CD14-positive monocyte (primary cell): Measurements from ENCODE around the gene WARS2. TPM values are rescaled to one million over a fixed set of nuclear protein-coding genes. Genes with fewer than 3 reads are reported as not detected.

ENCODE experiments used
- DNase-seq, 3 donors: peaks; one replicate each; pipeline ENCODE4 v3.0.0-alpha.2; 2011 to 2022
- H2AFZ ChIP-seq: 2 replicates; pipeline ENCODE4 v1.6.0; 2012; ENCODE audit warnings: mild to moderate bottlenecking, low read depth, low read length, inconsistent platforms; ENCODE audit not compliant: insufficient read depth, poor library complexity, severe bottlenecking
- H3K27ac ChIP-seq, 2 donors: 1 replicate in 1 of 2; 2 replicates in 1 of 2; pipeline ENCODE4 v1.5.1; 2012 to 2013; ENCODE audit warnings: low read length in 2 of 2, control low read depth in 1 of 2, inconsistent platforms in 1 of 2, low read depth in 1 of 2, mild to moderate bottlenecking in 1 of 2
- H3K27me3 ChIP-seq, 2 donors: one replicate each; pipeline versions ENCODE4 v1.6.0 to v1.6.1; 2011 to 2013; ENCODE audit warnings: low read length in 2 of 2; ENCODE audit not compliant: control insufficient read depth in 2 of 2, insufficient read depth in 2 of 2
- H3K36me3 ChIP-seq, 2 donors: replicated peaks in 1 of 2; 1 replicate in 1 of 2; 2 replicates in 1 of 2; pipeline versions ENCODE4 v1.5.1 to v1.6.1; 2012 to 2013; ENCODE audit warnings: low read length in 2 of 2, control low read depth in 1 of 2, inconsistent platforms in 1 of 2, mild to moderate bottlenecking in 1 of 2; ENCODE audit not compliant: insufficient read depth in 2 of 2, control insufficient read depth in 1 of 2
- H3K4me1 ChIP-seq, 2 donors: 1 replicate in 1 of 2; 2 replicates in 1 of 2; pipeline versions ENCODE4 v1.5.1 to v1.6.1; 2012 to 2013; ENCODE audit warnings: low read length in 2 of 2, control low read depth in 1 of 2, inconsistent platforms in 1 of 2, mild to moderate bottlenecking in 1 of 2, moderate library complexity in 1 of 2; ENCODE audit not compliant: insufficient read depth in 2 of 2, control insufficient read depth in 1 of 2
- H3K4me2 ChIP-seq: replicated peaks from 2 replicates; pipeline ENCODE3; 2012; ENCODE audit warnings: low read length, moderate library complexity, mild to moderate bottlenecking; ENCODE audit not compliant: poor library complexity, severe bottlenecking; ENCODE audit errors: extremely low read depth
- H3K4me3 ChIP-seq, 3 experiments: fragments of 200-600 bp in 1 of 3; sonication (generic) in 1 of 3; replicated peaks in 1 of 3; 1 replicate in 2 of 3; 2 replicates in 1 of 3; pipeline ENCODE4 v1.5.1; 2011 to 2013; ENCODE audit warnings: low read length in 3 of 3, mild to moderate bottlenecking in 3 of 3, control low read depth in 2 of 3, low read depth in 2 of 3, inconsistent platforms in 1 of 3, moderate library complexity in 1 of 3
- H3K79me2 ChIP-seq: 2 replicates; pipeline ENCODE4 v1.6.0; 2012; ENCODE audit warnings: mild to moderate bottlenecking, control low read depth, inconsistent platforms, low read length, moderate library complexity; ENCODE audit not compliant: insufficient read depth
- H3K9ac ChIP-seq: 2 replicates; pipeline ENCODE4 v1.6.0; 2017; ENCODE audit warnings: low read length, mild to moderate bottlenecking; ENCODE audit not compliant: insufficient read depth, poor library complexity, severe bottlenecking
- H3K9me3 ChIP-seq, 2 donors: replicated peaks in 1 of 2; 1 replicate in 1 of 2; 2 replicates in 1 of 2; pipeline versions ENCODE4 v1.5.1 to v1.6.1; 2012 to 2013; ENCODE audit warnings: low read length in 2 of 2, control low read depth in 1 of 2; ENCODE audit not compliant: control insufficient read depth in 1 of 2, insufficient read depth in 1 of 2
- H4K20me1 ChIP-seq: 2 replicates; pipeline ENCODE4 v1.6.0; 2012; ENCODE audit warnings: mild to moderate bottlenecking, low read length, control low read depth, moderate library complexity; ENCODE audit not compliant: insufficient read depth
- H3K27ac Mint-ChIP-seq, 7 donors: one replicate each; pipeline ENCODE4 v1.8.0; 2020; ENCODE audit warnings: mild to moderate bottlenecking in 7 of 7, mixed read lengths in 7 of 7, moderate library complexity in 6 of 7, inconsistent platforms in 2 of 7
- H3K27me3 Mint-ChIP-seq, 3 donors: one replicate each; pipeline ENCODE4 v1.8.0; 2021 to 2022; ENCODE audit warnings: low read depth in 3 of 3, mild to moderate bottlenecking in 3 of 3, mixed read lengths in 3 of 3, moderate library complexity in 3 of 3, inconsistent platforms in 1 of 3
- H3K36me3 Mint-ChIP-seq, 2 donors: one replicate each; pipeline ENCODE4 v1.8.0; 2020; ENCODE audit warnings: mixed read lengths in 2 of 2, inconsistent platforms in 1 of 2, mild to moderate bottlenecking in 1 of 2
- H3K4me1 Mint-ChIP-seq: one replicate; pipeline ENCODE4 v1.8.0; 2020; ENCODE audit warnings: mild to moderate bottlenecking, mixed read lengths
- H3K4me3 Mint-ChIP-seq, 2 donors: one replicate each; pipeline ENCODE4 v1.8.0; 2020; ENCODE audit warnings: mild to moderate bottlenecking in 2 of 2, mixed read lengths in 2 of 2, moderate library complexity in 1 of 2
- H3K9me3 Mint-ChIP-seq, 7 donors: one replicate each; pipeline ENCODE4 v1.8.0; 2020 to 2022; ENCODE audit warnings: mixed read lengths in 7 of 7, mild to moderate bottlenecking in 6 of 7, moderate library complexity in 6 of 7, inconsistent platforms in 2 of 7
- CTCF ChIP-seq: fragments of 200-600 bp; IDR thresholded peaks from one replicate; pipeline ENCODE4 v1.8.0; 2022; ENCODE audit warnings: antibody characterized with exemption, mild to moderate bottlenecking
- WGBS: methylation state at CpG from one replicate; pipeline ENCODE4 v1.1.5; 2013; ENCODE audit warnings: missing lambda C conversion rate; ENCODE audit not compliant: insufficient coverage; 5-methylcytosine and 5-hydroxymethylcytosine counted together
- intact Hi-C, 2 donors: fragments of 100-400 bp; cut with micrococcal nuclease; formaldehyde crosslinking; loops; one replicate each; pipeline versions ENCODE4 v1.15.0 to v1.15.1; 2023
- polyA plus RNA-seq, 3 donors: library from polyadenylated mRNA; depleted of rRNA in 1 of 3; unstranded in 2 of 3; stranded (reverse) in 1 of 3; fragments of 300-500 nt in 2 of 3; fragments of >200 nt in 1 of 3; fragmentation: Illumina TruSeq in 2 of 3; gene quantifications; 1 replicate in 2 of 3; 2 replicates in 1 of 3; pipeline ENCODE4 v1.2.3, GENCODE V29; 2012 to 2021

The WARS2 gene
- polyA plus RNA-seq, 3 donors, result 4.6 to 5.1 (median 4.7) TPM

- Histone ChIP-seq H3K4me1 (no peaks in the 10 kb centered on the region), H3K79me2 (no peaks in the 10 kb centered on the region), H3K27ac (no peak overlapping the region), H3K27me3 (no peaks in the 10 kb centered on the region), H3K9me3 (peaks cover 0 to 8% of the 10 kb centered on the region in 2 donors), H3K4me3 (no peak overlapping the region), H2AFZ (no peak overlapping the region), H3K36me3 (no peaks in the 10 kb centered on the region), H4K20me1 (no peaks in the 10 kb centered on the region), H3K9ac (no peak overlapping the region), H3K4me2 (no peak overlapping the region)
- Mint-ChIP-seq H3K4me1 (peaks cover 3% of the 10 kb centered on the region), H3K9me3 (peaks cover 2 to 11% (median 6%) of the 10 kb centered on the region in 7 donors), H3K27ac (no peak overlapping the region), H3K4me3 (no peak overlapping the region), H3K27me3 (no peaks in the 10 kb centered on the region), H3K36me3 (peaks cover 0 to under 1% of the 10 kb centered on the region in 2 donors)
- no peak for TF ChIP-seq CTCF
- intact Hi-C loops, result no loop called here
- no peak for DNase-seq
Observed at GRCh38 chr1:119081267-119081666, 59.2 kb downstream of the WARS2 start.

DNA sequence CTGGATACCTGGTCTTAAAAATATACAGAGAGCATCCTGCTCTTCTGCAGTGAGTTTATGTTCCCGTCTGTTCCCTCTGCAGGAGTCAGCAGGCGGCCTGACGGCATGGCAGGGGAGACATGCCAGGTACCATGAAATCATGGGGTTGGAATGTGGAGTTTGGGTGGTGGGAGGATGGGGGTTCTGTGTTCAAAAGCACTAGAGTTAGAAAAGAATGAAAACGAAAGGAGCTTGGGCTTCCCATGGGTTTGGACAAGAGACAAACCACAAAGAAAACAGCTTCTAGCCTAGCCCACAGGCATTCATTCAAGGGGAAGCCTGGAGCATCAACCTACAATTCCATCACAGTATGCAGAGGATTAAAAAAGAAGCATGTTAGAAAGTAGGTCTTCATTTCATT lies 59.9 kb downstream of the WARS2 start:
- H4K20me1 ChIP-seq, result no peaks in the 10 kb centered on the region
- H3K4me3 ChIP-seq, result no peak overlapping the region
- no peaks in the 10 kb centered on the region for H3K36me3 ChIP-seq
- H3K9ac ChIP-seq, result no peak overlapping the region
- no peak overlapping the region for H3K4me2 ChIP-seq
- 92% methylated on average over 3 of the region's 4 CpGs for WGBS
- H3K27ac ChIP-seq, result no peak overlapping the region
- DNase-seq, result no peak
- H3K4me1 ChIP-seq, result no peaks in the 10 kb centered on the region
- no peak overlapping the region for H3K27ac Mint-ChIP-seq
- peaks cover 3% of the 10 kb centered on the region for H3K4me1 Mint-ChIP-seq
- H3K9me3 Mint-ChIP-seq, result peaks cover under 1 to 11% (median 8%) of the 10 kb centered on the region in 7 donors
- peaks cover 0 to 3% of the 10 kb centered on the region in 2 donors for H3K9me3 ChIP-seq
- no peak overlapping the region for H3K4me3 Mint-ChIP-seq
- no peaks in the 10 kb centered on the region for H3K27me3 Mint-ChIP-seq
- no peaks in the 10 kb centered on the region for H3K27me3 ChIP-seq
- H2AFZ ChIP-seq, result no peak overlapping the region
- peaks cover 0 to 4% of the 10 kb centered on the region in 2 donors for H3K36me3 Mint-ChIP-seq
- intact Hi-C loops, result no loop called here
- H3K79me2 ChIP-seq, result no peaks in the 10 kb centered on the region
- TF ChIP-seq CTCF, result no peak
